ENCODE results near the gene KCTD16. TPM values are rescaled to one million over a fixed set of nuclear protein-coding genes. Genes with fewer than 3 reads are reported as not detected.

KCTD16 gene
- total RNA-seq (2.5 TPM), polyA plus RNA-seq (ENCODE audit: insufficient read depth, low read depth, low replicate concordance) (0.24 TPM)
- long read RNA-seq, donor 1, result 0 reads
- long read RNA-seq, donor 2, result 0 reads
- long read RNA-seq, donor 3, result 0 reads
- long read RNA-seq, donor 4, result 0 reads
- long read RNA-seq, donor 5, result 0 reads
- long read RNA-seq, donor 6, result 0 reads
- long read RNA-seq, donor 7, partial matches to known transcripts, result 0 of 1 reads
- long read RNA-seq, donor 7, other reads (novel, unspliced or antisense), result 1 of 1 reads
- long read RNA-seq, donor 8, result 0 reads
- long read RNA-seq, donor 9, result 0 reads
- long read RNA-seq, donor 10, result 0 reads

GRCh38 chr5:144170276-144171024 lies at the start of gene KCTD16, which contains the start of gene YIPF5:
Gene KCTD16 (plus strand): TSS chr5:144170873.
Gene YIPF5 (minus strand): TSS chr5:144170659. CDS start chr5:144169955, 704 bp downstream.
- H3K27ac ChIP-seq (ENCODE audit: low read depth in 2 of 2, low read length in 2 of 2), result peak within 1 kb of the TSS; percentile 51 to 57
- H3K27me3 ChIP-seq (ENCODE audit: control insufficient read depth, insufficient read depth, low read length), result no peaks in the 10 kb centered on the region
- DNase-seq (peak; percentile 97 to 99 (median 98)), FAIRE-seq (peak; percentile 92)
- H3K9me3 ChIP-seq (ENCODE audit: control insufficient read depth in 2 of 3, insufficient read depth in 1 of 3, low read length in 3 of 3), result no peaks in the 10 kb centered on the region
- H3K4me3 ChIP-seq (ENCODE audit: low read length in 3 of 3), result peak within 1 kb of the TSS; percentile 97 to 98 (median 98)
- intact Hi-C loops (cut with DNase I), result no loop called here
- H3K36me3 ChIP-seq (ENCODE audit: control insufficient read depth in 2 of 3, insufficient read depth in 3 of 3, low read length in 3 of 3), result peaks cover 0 to 2% (median 0%) of the 10 kb centered on the region in 3 donors
- peak within 1 kb of the TSS; percentile 90 to 96 (median 95) for H3K9ac ChIP-seq (ENCODE audit: low read length in 3 of 3)
- H3K4me1 ChIP-seq (ENCODE audit: control insufficient read depth in 2 of 3, insufficient read depth in 2 of 3, low read depth in 1 of 3, low read length in 3 of 3), result peaks cover 0 to 12% (median 3%) of the 10 kb centered on the region in 3 donors
- TF ChIP-seq CTCF (IDR thresholded peaks at IDR 0.05; ENCODE audit: borderline replicate concordance, extremely low read depth, insufficient read depth), result no peak

- H3K4me1 ChIP-seq (ENCODE audit: control insufficient read depth in 2 of 3, insufficient read depth in 2 of 3, low read depth in 1 of 3, low read length in 3 of 3), result no peaks in the 10 kb centered on the region
- no peak overlapping the region for H3K9ac ChIP-seq (ENCODE audit: low read length in 3 of 3)
- no peaks in the 10 kb centered on the region for H3K36me3 ChIP-seq (ENCODE audit: control insufficient read depth in 2 of 3, insufficient read depth in 3 of 3, low read length in 3 of 3)
- DNase-seq (no peak), FAIRE-seq (no peak)
- no peaks in the 10 kb centered on the region for H3K27me3 ChIP-seq (ENCODE audit: control insufficient read depth, insufficient read depth, low read length)
- no peaks in the 10 kb centered on the region for H3K9me3 ChIP-seq (ENCODE audit: control insufficient read depth in 2 of 3, insufficient read depth in 1 of 3, low read length in 3 of 3)
- no peak overlapping the region for H3K27ac ChIP-seq (ENCODE audit: low read depth in 2 of 2, low read length in 2 of 2)
- H3K4me3 ChIP-seq (ENCODE audit: low read length in 3 of 3), result no peak overlapping the region
- TF ChIP-seq CTCF (IDR thresholded peaks at IDR 0.05; ENCODE audit: borderline replicate concordance, extremely low read depth, insufficient read depth), result no peak
- intact Hi-C loops (cut with DNase I), result no loop called here
Observed at GRCh38 chr5:144121577-144121976, 49.1 kb upstream of the KCTD16 start.

- no peaks in the 10 kb centered on the region for H3K27me3 ChIP-seq (ENCODE audit: control insufficient read depth, insufficient read depth, low read length)
- no peak for TF ChIP-seq CTCF (IDR thresholded peaks at IDR 0.05; ENCODE audit: borderline replicate concordance, extremely low read depth, insufficient read depth)
- no peak for FAIRE-seq
Observed at GRCh38 chr5:144122081-144122480, 48.6 kb upstream of the KCTD16 start.

More at GRCh38 chr5:144122081-144122480, 48.6 kb upstream of the KCTD16 start:
- Histone ChIP-seq H3K4me3 (ENCODE audit: low read length in 3 of 3) (no peak overlapping the region), H3K27ac (ENCODE audit: low read depth in 2 of 2, low read length in 2 of 2) (no peak overlapping the region), H3K9me3 (ENCODE audit: control insufficient read depth in 2 of 3, insufficient read depth in 1 of 3, low read length in 3 of 3) (no peaks in the 10 kb centered on the region), H3K36me3 (ENCODE audit: control insufficient read depth in 2 of 3, insufficient read depth in 3 of 3, low read length in 3 of 3) (no peaks in the 10 kb centered on the region), H3K4me1 (ENCODE audit: control insufficient read depth in 2 of 3, insufficient read depth in 2 of 3, low read depth in 1 of 3, low read length in 3 of 3) (no peaks in the 10 kb centered on the region), H3K9ac (ENCODE audit: low read length in 3 of 3) (no peak overlapping the region)
- DNase-seq, result no peak
- intact Hi-C loops (cut with DNase I), result no loop called here
